GDM1 (cell line): ENCODE measurements around the gene ADCY2.

Source experiments
- DNase-seq: peaks from one replicate; lab custom pipeline; 2025; lab: John Stamatoyannopoulos, UW

The ADCY2 gene

GRCh38 chr5:7872517-7873130 is 476.7 kb downstream of the ADCY2 start:
- no peak for DNase-seq

GRCh38 chr5:7873216-7873615 is 477.3 kb downstream of the ADCY2 start:
- no peak for DNase-seq

- no peak for DNase-seq
Measured at GRCh38 chr5:7874639-7875038, 478.7 kb downstream of the ADCY2 start.

- DNase-seq: no peak
Measured at GRCh38 chr5:7875151-7875550, 479.2 kb downstream of the ADCY2 start.

- no peak for DNase-seq
Measured at GRCh38 chr5:7876867-7877266, 480.9 kb downstream of the ADCY2 start.

- DNase-seq: no peak
Measured at GRCh38 chr5:7877851-7878250, 481.9 kb downstream of the ADCY2 start.

GRCh38 chr5:7878381-7878873 is 482.5 kb downstream of the ADCY2 start:
- no peak for DNase-seq
